Measurements from ENCODE around the gene SLC66A2.

Gene SLC66A2

GRCh38 chr18:79935499-79935898 is 16.0 kb downstream of the SLC66A2 start:
- no peak for DNase-seq

GRCh38 chr18:79935098-79935480 is 16.4 kb downstream of the SLC66A2 start:
- no peak for DNase-seq

- no peak for DNase-seq
Measured at GRCh38 chr18:79934311-79935097, 16.9 kb downstream of the SLC66A2 start.

GRCh38 chr18:79933765-79934164 is 17.7 kb downstream of the SLC66A2 start:
- no peak for DNase-seq

- no peak for DNase-seq
Measured at GRCh38 chr18:79932907-79933306, 18.5 kb downstream of the SLC66A2 start.

GRCh38 chr18:79931475-79931874 is 20.0 kb downstream of the SLC66A2 start:
- no peak for DNase-seq

GRCh38 chr18:79930020-79930642 is 21.3 kb downstream of the SLC66A2 start:
- DNase-seq, result no peak

- DNase-seq, result no peak
Measured at GRCh38 chr18:79928563-79928960, 22.9 kb downstream of the SLC66A2 start.

GRCh38 chr18:79927607-79928562 is 23.6 kb downstream of the SLC66A2 start:
- no peak for DNase-seq

GRCh38 chr18:79926715-79927606 is 24.5 kb downstream of the SLC66A2 start:
- no peak for DNase-seq

- no peak for DNase-seq
Measured at GRCh38 chr18:79926306-79926705, 25.1 kb downstream of the SLC66A2 start.

GRCh38 chr18:79924814-79925731 is 26.4 kb downstream of the SLC66A2 start:
- DNase-seq, result no peak

GRCh38 chr18:79923896-79924585 is 27.4 kb downstream of the SLC66A2 start:
- no peak for DNase-seq

- no peak for DNase-seq
Measured at GRCh38 chr18:79922971-79923411, 28.5 kb downstream of the SLC66A2 start.

- no peak for DNase-seq
Measured at GRCh38 chr18:79921984-79922965, 29.2 kb downstream of the SLC66A2 start.

- no peak for DNase-seq
Measured at GRCh38 chr18:79919089-79919488, 32.4 kb downstream of the SLC66A2 start.

GRCh38 chr18:79918615-79919011 is 32.8 kb downstream of the SLC66A2 start:
- no peak for DNase-seq

- no peak for DNase-seq
Measured at GRCh38 chr18:79917853-79918614, 33.4 kb downstream of the SLC66A2 start.
